Endothelial cell (in vitro differentiated cells): Measurements from ENCODE around the gene PRAME. TPM values are rescaled to one million over a fixed set of nuclear protein-coding genes. Genes with fewer than 3 reads are reported as not detected.
A peak's percentile ranks its signal among the peaks of the same experiment; 100 is the strongest.
"Not testable (repeated sequence)": the region's sequence is repeated elsewhere in the genome, so short reads cannot be mapped to it uniquely, and the experiment has no call there.

Source experiments
- DNase-seq: peaks from one replicate; pipeline ENCODE4 v3.0.0; 2021; ENCODE audit warnings: low spot score
- H3K27ac Mint-ChIP-seq: one replicate; pipeline ENCODE4 v1.8.0; 2021; ENCODE audit warnings: mixed read lengths, inconsistent platforms; ENCODE audit not compliant: unreplicated experiment
- H3K27me3 Mint-ChIP-seq: one replicate; pipeline ENCODE4 v1.8.0; 2021; ENCODE audit warnings: mild to moderate bottlenecking, moderate library complexity, mixed read lengths, inconsistent platforms; ENCODE audit not compliant: unreplicated experiment
- H3K36me3 Mint-ChIP-seq: one replicate; pipeline ENCODE4 v1.8.0; 2021; ENCODE audit warnings: mild to moderate bottlenecking, low read depth, mixed read lengths, inconsistent platforms; ENCODE audit not compliant: unreplicated experiment
- H3K4me1 Mint-ChIP-seq: one replicate; pipeline ENCODE4 v1.8.0; 2021; ENCODE audit warnings: mild to moderate bottlenecking, mixed read lengths, inconsistent platforms; ENCODE audit not compliant: unreplicated experiment
- H3K4me3 Mint-ChIP-seq: one replicate; pipeline ENCODE4 v1.8.0; 2021; ENCODE audit warnings: mild to moderate bottlenecking, mixed read lengths, inconsistent platforms; ENCODE audit not compliant: unreplicated experiment
- H3K9me3 Mint-ChIP-seq: one replicate; pipeline ENCODE4 v1.8.0; 2021; ENCODE audit warnings: mixed read lengths, inconsistent platforms; ENCODE audit not compliant: unreplicated experiment
- CTCF ChIP-seq: fragments of 200-600 bp; sonication (generic); IDR thresholded peaks from one replicate; pipeline ENCODE4 v1.5.0; 2021; ENCODE audit warnings: antibody characterized with exemption; ENCODE audit not compliant: unreplicated experiment
- long read RNA-seq: library from polyadenylated mRNA; unstranded; transcript quantifications from one replicate; pipeline ENCODE4 v2.0.0, GENCODE V29; 2020; ENCODE audit not compliant: unreplicated experiment
- total RNA-seq: library from RNA; stranded (reverse); fragmentation: NEBNext Ultra II Directional; extraction: Animal tissue kit (Norgen Biotek cat#: 25700); gene quantifications from one replicate; pipeline ENCODE4 v1.2.1, GENCODE V29; 2021; ENCODE audit not compliant: unreplicated experiment

The PRAME gene
- not detected for total RNA-seq
- long read RNA-seq, result 0 reads

GRCh38 chr22:22558972-22559603 lies at the start of gene PRAME:
Gene PRAME (minus strand): TSS chr22:22559265. CDS start chr22:22556832, 2,433 bp downstream.
- H3K9me3 Mint-ChIP-seq, result no peaks in the 10 kb centered on the region
- H3K4me3 Mint-ChIP-seq, result no peak within 1 kb of the TSS
- H3K4me1 Mint-ChIP-seq, result no peaks in the 10 kb centered on the region
- peaks cover 3% of the 10 kb centered on the region for H3K27me3 Mint-ChIP-seq
- no peak within 1 kb of the TSS for H3K27ac Mint-ChIP-seq
- peak; percentile 68 for TF ChIP-seq CTCF
- DNase-seq, result peak; percentile 56
- no peaks in the 10 kb centered on the region for H3K36me3 Mint-ChIP-seq

- not testable (repeated sequence) for H3K4me3 Mint-ChIP-seq, H3K36me3 Mint-ChIP-seq, DNase-seq, H3K27ac Mint-ChIP-seq, H3K4me1 Mint-ChIP-seq, H3K9me3 Mint-ChIP-seq, H3K27me3 Mint-ChIP-seq
These were observed 49.0 kb upstream of the PRAME start for GRCh38 chr22:22608022-22608421.

GRCh38 chr22:22605074-22605404 lies 46.0 kb upstream of the PRAME start:
- Mint-ChIP-seq H3K9me3 (no peaks in the 10 kb centered on the region), H3K4me1 (no peaks in the 10 kb centered on the region), H3K27me3 (no peaks in the 10 kb centered on the region), H3K4me3 (no peak overlapping the region), H3K27ac (no peak overlapping the region), H3K36me3 (no peaks in the 10 kb centered on the region)
- DNase-seq, result no peak
- TF ChIP-seq CTCF, result no peak

GRCh38 chr22:22604326-22605073 lies 45.4 kb upstream of the PRAME start:
- no peak overlapping the region for H3K27ac Mint-ChIP-seq

DNA sequence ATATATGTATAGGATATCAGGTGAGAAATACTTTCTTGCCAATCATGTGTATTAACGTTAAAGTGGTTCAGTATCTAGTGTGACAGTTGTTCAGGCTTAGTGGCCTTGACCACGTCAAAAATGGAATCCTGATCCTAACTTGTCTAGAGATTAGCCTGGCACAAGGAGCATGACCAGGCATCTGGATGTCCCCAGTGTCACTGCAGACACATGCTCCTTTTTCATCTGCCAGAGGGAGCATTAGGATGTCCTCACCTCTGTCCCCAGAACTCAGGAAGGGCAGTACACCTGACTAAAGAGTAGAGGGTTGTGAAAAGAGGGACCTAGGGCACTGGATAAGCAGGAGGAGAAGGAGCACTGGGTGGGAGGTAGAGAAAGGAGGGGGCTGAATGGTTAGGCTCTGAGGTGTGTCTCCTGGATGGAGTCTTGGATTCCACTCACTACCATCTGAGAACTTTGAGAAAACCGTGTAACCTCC lies 44.4 kb upstream of the PRAME start:
- no peak overlapping the region for H3K4me3 Mint-ChIP-seq
- H3K36me3 Mint-ChIP-seq, result no peaks in the 10 kb centered on the region
- H3K4me1 Mint-ChIP-seq, result no peaks in the 10 kb centered on the region
- DNase-seq, result no peak
- peaks cover 2% of the 10 kb centered on the region for H3K27me3 Mint-ChIP-seq
- no peaks in the 10 kb centered on the region for H3K9me3 Mint-ChIP-seq
- no peak overlapping the region for H3K27ac Mint-ChIP-seq
- TF ChIP-seq CTCF, result no peak

More at GRCh38 chr22:22604326-22605073, 45.4 kb upstream of the PRAME start:
- TF ChIP-seq CTCF, result no peak
- H3K36me3 Mint-ChIP-seq, result no peaks in the 10 kb centered on the region
- no peaks in the 10 kb centered on the region for H3K27me3 Mint-ChIP-seq
- no peak for DNase-seq
- no peak overlapping the region for H3K4me3 Mint-ChIP-seq
- no peaks in the 10 kb centered on the region for H3K4me1 Mint-ChIP-seq
- H3K9me3 Mint-ChIP-seq, result no peaks in the 10 kb centered on the region
